AG10803 (cell line): Measurements from ENCODE around the gene SGF29.
"Not testable (repeated sequence)": the region's sequence is repeated elsewhere in the genome, so short reads cannot be mapped to it uniquely, and the experiment has no call there.

Experiments
- DNase-seq: peaks from one replicate; pipeline ENCODE4 v3.0.0; 2010; ENCODE audit warnings: low read depth
- H3K4me3 ChIP-seq: 2 replicates; pipeline ENCODE4 v1.5.1; 2011; ENCODE audit warnings: mild to moderate bottlenecking, low read length, control low read depth
- TF ChIP-seq, protein P1 (sequence below): conservative IDR thresholded peaks from 2 replicates; pipeline ENCODE4 v1.5.1; 2011; ENCODE audit warnings: mild to moderate bottlenecking, low read length, control low read depth, inconsistent platforms

SGF29 gene

DNA sequence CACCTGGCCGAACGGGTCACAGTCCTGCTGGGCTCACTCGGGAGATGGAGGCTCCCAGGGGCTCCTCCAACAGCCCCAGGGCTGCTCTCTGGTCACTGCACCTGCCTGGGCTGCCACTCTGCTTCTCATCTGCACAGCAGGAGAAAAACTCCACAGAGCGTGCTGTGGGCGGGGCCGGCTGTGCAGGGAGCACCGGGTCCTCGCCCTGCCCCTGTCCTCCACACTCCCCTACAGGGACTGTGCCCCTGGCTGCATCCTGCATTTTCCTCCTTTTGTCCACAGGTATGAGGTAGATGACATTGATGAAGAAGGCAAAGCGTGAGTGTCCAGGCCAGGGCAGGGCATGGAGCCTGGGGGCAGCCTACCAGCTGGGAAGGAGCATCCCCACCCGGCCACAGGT is 48.3 kb downstream of the SGF29 start:
- H3K4me3 ChIP-seq, DNase-seq: not testable (repeated sequence)

DNA sequence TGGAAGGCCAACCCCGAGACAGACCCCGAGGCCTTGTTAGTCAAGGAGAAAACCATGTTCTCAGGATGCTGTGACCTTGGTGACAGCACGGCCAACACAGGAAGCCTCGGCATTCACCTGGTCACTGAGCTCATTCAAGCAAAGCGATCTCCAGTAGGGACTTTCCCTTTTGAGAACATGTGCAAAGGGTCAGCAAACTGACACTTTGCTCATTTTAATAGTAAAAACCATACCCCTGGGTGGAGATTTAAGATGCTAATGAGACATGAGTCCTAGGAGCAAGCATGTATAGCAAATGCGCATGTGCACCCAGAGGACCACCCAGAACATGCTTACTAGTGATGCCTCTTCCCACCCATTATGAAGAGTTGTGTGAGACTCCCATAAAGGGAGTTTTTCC is 48.8 kb downstream of the SGF29 start:
- DNase-seq: no peak

DNA sequence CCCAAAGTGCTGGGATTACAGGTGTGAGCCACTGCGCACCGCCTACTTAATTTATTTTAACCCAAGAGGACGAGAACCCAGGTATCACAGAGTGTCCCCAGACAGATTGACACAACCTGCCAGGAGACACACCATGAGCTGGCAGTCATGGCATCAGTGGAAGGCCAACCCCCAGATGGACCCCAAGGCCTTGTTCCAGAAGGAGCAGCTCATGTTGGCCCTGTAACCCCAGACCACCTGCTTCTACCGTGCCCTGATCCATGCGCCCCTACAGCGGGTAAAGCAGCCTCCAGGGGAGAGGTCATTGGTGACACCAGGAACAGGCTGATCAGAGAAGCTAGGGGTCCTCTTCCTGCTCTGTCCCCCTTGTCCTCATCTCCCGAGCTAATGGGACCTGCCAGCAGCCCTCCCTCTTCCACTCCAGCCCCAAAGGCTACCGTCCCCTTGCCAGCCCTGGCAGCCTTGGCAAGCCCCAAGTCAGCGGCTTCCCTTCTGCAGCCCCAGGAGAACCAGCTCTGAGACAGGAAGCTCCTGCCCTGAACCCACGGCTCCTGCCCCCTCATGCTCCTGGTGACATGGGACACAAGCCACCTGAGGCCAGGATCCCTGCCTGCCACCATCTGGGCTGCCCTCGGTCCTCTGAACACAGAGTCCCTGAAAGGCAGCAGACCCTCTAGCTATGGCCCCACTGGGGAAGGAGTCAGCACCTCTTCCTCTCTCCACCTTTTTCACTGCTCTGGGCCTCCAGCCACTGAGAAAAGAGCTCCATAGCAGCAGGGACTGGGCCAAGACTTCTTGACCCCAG is 49.9 kb downstream of the SGF29 start:
- DNase-seq: no peak
- TF ChIP-seq, protein P1, sequence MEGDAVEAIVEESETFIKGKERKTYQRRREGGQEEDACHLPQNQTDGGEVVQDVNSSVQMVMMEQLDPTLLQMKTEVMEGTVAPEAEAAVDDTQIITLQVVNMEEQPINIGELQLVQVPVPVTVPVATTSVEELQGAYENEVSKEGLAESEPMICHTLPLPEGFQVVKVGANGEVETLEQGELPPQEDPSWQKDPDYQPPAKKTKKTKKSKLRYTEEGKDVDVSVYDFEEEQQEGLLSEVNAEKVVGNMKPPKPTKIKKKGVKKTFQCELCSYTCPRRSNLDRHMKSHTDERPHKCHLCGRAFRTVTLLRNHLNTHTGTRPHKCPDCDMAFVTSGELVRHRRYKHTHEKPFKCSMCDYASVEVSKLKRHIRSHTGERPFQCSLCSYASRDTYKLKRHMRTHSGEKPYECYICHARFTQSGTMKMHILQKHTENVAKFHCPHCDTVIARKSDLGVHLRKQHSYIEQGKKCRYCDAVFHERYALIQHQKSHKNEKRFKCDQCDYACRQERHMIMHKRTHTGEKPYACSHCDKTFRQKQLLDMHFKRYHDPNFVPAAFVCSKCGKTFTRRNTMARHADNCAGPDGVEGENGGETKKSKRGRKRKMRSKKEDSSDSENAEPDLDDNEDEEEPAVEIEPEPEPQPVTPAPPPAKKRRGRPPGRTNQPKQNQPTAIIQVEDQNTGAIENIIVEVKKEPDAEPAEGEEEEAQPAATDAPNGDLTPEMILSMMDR: no peak
- H3K4me3 ChIP-seq: no peak overlapping the region

More for the DNA sequence above, 48.8 kb downstream of the SGF29 start:
- H3K4me3 ChIP-seq: no peak overlapping the region
- TF ChIP-seq, protein P1: no peak

DNA sequence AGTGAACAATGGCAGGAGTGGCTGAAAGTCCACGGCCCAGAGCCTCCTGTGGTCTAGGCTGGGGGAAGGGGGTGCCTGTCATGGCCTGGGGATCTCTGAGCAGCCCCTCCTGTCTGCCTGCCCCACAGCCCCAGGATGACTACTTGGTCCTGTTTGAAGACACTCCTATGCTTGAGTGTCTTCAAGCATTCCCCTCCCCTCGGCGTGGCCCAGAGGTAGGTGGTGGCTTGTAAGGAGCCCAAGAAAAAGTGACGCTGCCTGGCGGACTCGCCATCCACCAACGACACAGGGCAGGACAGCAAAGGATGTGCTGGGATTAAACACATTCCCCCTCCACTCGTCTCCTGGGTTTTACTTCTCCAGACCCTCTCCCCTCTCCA is 50.5 kb downstream of the SGF29 start:
- no peak for DNase-seq
- H3K4me3 ChIP-seq: no peak overlapping the region
- TF ChIP-seq, protein P1: no peak

DNA sequence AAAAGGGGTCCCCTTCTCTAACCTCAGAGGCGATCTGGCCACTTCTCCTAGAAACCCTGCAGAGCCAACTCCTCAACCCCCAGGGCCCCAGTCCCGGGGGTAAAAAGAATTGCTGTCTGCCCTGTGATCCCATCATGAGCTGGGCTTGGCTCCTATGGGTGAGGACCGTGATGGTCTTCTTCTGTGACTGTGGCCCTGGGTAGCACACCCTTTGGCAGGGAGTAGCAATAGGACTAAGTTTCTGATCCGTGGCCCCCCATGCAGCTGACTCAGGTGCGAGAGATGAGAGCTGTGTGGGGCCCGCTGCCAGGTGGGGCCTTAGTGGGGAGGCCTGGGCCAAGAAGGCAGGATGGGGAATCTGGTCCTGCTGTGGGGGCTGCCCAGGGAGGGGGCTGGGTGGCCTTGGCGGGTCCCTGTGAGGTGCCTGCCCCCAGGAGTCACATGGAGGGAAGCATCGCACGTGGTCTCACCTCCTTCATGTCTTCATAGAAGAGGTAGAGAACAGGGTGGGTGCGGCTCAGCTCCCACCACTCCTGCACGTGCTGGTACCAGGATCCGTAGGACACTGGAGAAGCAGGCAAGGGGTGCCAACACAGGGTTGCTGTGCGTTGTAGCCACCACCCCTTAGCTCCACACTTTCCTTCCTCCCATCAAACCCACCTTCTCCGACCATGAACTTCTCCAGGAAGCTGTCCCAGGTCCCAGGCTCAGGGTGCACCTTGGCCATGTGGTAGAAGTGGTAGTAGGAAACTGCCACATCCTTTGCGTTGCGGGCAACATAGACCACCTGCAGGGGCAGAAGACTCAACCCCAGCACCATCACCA is 52.8 kb downstream of the SGF29 start:
- TF ChIP-seq, protein P1: no peak

DNA sequence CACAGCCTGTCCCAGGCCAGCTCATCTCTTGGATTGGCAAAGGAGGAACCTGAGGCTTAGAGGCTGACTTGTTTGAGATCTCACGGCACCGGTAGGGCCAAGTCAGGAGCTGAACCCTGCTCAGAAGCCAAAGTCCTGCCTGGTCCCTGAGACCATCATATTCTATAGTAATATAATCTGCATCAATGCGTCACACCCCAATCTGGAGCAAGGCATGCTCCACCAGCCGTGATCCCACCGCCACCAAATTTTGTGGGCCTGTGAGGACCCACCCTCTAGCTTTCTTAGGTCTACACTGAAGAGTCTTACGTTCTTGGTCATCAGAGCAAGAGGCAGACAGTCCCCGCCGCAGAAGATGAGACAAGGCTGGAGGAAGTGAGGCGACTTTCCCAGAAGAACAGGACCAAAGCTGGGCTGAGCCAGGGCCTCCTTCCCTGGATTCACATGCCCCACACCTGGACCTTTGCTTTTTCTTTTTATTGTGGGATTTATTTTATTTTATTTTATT is 53.5 kb downstream of the SGF29 start:
- TF ChIP-seq, protein P1: no peak
- no peak for DNase-seq
- H3K4me3 ChIP-seq: no peak overlapping the region

More for the DNA sequence above, 52.8 kb downstream of the SGF29 start:
- no peak for DNase-seq
- H3K4me3 ChIP-seq: no peak overlapping the region

DNA sequence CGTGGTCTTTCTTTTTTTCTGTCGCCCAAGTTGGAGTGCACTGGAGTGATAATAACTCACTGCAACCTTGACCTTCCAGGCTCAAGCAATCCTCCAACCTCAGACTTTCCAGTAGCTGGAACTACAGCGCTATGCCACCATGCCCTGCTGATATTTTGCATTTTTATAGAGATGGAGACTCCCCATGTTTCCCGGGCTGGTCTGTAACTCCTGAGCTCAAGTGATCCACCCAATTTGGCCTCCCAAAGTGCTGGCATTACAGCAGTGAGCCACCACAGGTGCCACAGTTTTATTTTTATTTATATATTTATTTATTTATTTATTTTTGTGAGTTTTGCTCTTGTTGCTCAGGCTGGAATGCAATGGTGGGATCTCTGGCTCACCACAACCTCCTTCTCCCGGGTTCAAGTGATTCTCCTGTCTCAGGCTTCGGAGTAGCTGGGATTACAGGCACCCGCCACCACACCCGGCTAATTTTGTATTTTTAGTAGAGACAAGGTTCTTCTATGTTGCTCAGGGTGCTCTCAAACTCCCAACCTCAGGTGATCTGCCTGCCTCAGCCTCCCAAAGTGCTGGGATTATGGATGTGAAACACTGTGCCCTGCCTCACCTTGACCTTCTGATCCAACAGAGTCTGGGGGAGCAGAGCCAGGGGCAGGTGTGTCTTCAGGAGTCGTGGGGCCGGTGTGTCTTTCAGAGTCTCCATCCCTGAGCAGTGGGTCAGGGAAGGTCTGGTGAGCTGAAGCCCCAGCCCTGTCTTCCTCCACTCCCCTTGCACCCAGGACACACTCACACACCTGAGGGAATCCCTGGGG is 54.2 kb downstream of the SGF29 start:
- H3K4me3 ChIP-seq, DNase-seq: not testable (repeated sequence)

DNA sequence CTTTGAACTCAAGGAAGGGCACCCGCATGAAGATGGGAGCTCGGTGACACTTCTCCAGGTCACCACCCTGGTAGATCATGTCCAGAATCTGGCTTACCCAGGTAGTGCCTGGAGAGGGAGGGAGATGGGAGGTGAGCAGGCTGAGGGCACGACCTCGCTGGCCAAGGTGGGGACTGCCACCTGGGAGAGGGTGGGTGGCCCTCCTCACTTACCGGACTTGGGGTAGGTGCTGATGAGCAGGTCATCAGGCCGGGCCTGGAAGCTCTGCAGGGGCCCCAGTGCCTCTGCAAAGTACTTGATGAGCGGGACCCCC is 54.7 kb downstream of the SGF29 start:
- not testable (repeated sequence) for H3K4me3 ChIP-seq, DNase-seq

DNA sequence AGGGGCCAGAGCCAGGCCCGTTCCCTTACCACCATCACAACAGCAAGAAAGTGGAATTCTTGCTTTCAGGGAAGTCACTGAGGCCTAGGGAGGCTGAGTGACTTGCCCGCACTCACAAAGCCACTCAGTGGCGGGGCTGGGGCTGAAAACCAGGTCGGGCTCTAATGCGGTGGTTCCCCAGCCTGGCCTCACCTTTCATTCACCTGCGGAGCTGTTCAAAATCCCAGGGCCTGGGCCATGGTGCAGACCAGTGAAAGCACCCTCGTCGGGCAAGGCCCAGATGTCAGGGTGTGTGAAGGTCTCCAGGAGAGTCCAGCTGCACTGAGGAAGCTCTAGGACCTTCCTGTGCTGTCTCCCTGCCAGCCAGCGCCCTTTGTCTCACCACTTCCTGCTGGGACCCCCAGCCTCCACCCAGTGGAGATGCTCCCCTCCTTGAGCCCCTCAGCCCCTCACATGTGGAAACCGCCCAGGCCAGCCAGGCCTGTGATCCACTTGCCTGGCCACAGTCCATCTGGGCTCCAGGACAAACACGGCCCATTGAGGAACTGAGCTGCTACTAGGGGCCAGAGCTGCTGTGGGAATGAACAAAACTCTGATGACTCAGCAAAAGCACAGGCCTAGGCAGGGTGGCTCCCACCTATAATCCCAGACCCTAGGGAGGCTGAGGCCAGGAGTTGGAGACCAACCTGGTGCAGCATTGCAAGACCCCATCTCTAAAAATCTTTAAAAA is 55.3 kb downstream of the SGF29 start:
- not testable (repeated sequence) for DNase-seq, H3K4me3 ChIP-seq
